Small intestine (tissue), 7 donors: ENCODE data around the gene SLC2A2. TPM values are rescaled to one million over a fixed set of nuclear protein-coding genes. Genes with fewer than 3 reads are reported as not detected.

Source experiments
- DNase-seq, 2 donors: peaks; one replicate each; pipeline versions ENCODE4 v3.0.0 to v3.0.0-alpha.2; 2013
- FAIRE-seq: peaks from 2 replicates; lab custom pipeline; 2012; peaks lifted over from hg19 to GRCh38; lab: Jason Lieb, UNC
- H3K27ac ChIP-seq, 3 donors: one replicate each; pipeline ENCODE4 v1.5.1; 2013; ENCODE audit warnings: low read length in 2 of 3, mild to moderate bottlenecking in 2 of 3, control low read depth in 1 of 3, inconsistent platforms in 1 of 3, low read depth in 1 of 3, moderate library complexity in 1 of 3
- H3K27me3 ChIP-seq, 3 donors: one replicate each; pipeline ENCODE4 v1.6.1; 2013; ENCODE audit warnings: low read length in 3 of 3, inconsistent platforms in 1 of 3; ENCODE audit not compliant: control insufficient read depth in 3 of 3, insufficient read depth in 3 of 3
- H3K36me3 ChIP-seq, 3 donors: one replicate each; pipeline ENCODE4 v1.6.1; 2013; ENCODE audit warnings: low read length in 3 of 3, inconsistent platforms in 1 of 3, low read depth in 1 of 3, mild to moderate bottlenecking in 1 of 3, moderate library complexity in 1 of 3; ENCODE audit not compliant: control insufficient read depth in 3 of 3, insufficient read depth in 2 of 3
- H3K4me1 ChIP-seq, 3 donors: one replicate each; pipeline ENCODE4 v1.6.1; 2013; ENCODE audit warnings: low read length in 2 of 3, inconsistent platforms in 1 of 3, low read depth in 1 of 3, mild to moderate bottlenecking in 1 of 3, moderate library complexity in 1 of 3; ENCODE audit not compliant: control insufficient read depth in 3 of 3, insufficient read depth in 2 of 3
- H3K4me3 ChIP-seq, 3 donors: one replicate each; pipeline ENCODE4 v1.5.1; 2013; ENCODE audit warnings: low read length in 3 of 3, control low read depth in 1 of 3, inconsistent platforms in 1 of 3, low read depth in 1 of 3, mild to moderate bottlenecking in 1 of 3, moderate library complexity in 1 of 3
- H3K9me3 ChIP-seq, 2 donors: one replicate each; pipeline ENCODE4 v1.6.1; 2013; ENCODE audit warnings: low read depth in 1 of 2, low read length in 1 of 2; ENCODE audit not compliant: control insufficient read depth in 2 of 2, insufficient read depth in 1 of 2
- WGBS, 3 donors: extraction: QIAGEN DNeasy Blood & Tissue Kit; methylation state at CpG; one replicate each; pipeline ENCODE4 v1.1.7; 2013; 5-methylcytosine and 5-hydroxymethylcytosine counted together
- polyA plus RNA-seq, 4 donors: library from polyadenylated mRNA; stranded (reverse) in 3 of 4; unstranded in 1 of 4; fragments of 200-250 nt in 3 of 4; fragments of 120-200 nt in 1 of 4; gene quantifications; one replicate each; pipeline versions ENCODE4 v1.2.1 to v1.2.3, GENCODE V29; 2013
- donor health status: healthy with polysubstance abuse.
- donor health status: control.
- donor health status: control.
- donor health status: Bipolar disorder and iron deficiency.
- donor health status: healthy.

Gene SLC2A2
- polyA plus RNA-seq, 4 donors = 24.6 to 212 (median 66.9) TPM

DNA sequence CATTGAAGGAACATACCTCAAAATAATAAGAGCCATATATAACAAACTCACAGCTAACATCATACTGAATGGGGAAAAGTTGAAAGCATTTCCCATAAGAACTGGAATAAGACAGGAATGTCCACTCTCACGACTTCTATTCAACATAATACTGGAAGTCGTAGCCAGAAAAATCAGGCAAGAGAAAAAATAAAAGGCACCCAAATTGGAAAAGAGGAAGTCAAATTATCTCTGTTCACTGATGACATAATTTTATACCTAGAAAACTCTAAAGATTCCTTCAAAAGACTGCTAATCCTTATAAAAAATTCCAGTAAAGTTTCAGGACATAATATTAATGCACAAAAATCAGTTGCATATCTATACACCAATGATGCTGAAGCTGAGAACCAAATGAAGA is 34.9 kb downstream of the SLC2A2 start:
- H3K27me3 ChIP-seq = peaks cover 0 to 3% (median 0%) of the 10 kb centered on the region in 3 donors
- H3K36me3 ChIP-seq = peaks cover 0 to 15% (median 0%) of the 10 kb centered on the region in 3 donors
- DNase-seq (no peak), FAIRE-seq (no peak)
- WGBS, 3 donors = 85 to 92% (median 86%) methylated on average over 2 of the region's 2 CpGs
- H3K9me3 ChIP-seq = no peaks in the 10 kb centered on the region
- peaks cover 0 to 3% (median 0%) of the 10 kb centered on the region in 3 donors for H3K4me1 ChIP-seq
- H3K4me3 ChIP-seq = no peak overlapping the region
- no peak overlapping the region for H3K27ac ChIP-seq

- peaks cover 0 to 3% (median 0%) of the 10 kb centered on the region in 3 donors for H3K27me3 ChIP-seq
- WGBS, 3 donors = 93 to 96% (median 94%) methylated on average over 4 to 5 of the region's 5 CpGs
- H3K4me3 ChIP-seq = no peak overlapping the region
- no peaks in the 10 kb centered on the region for H3K4me1 ChIP-seq
- H3K9me3 ChIP-seq = peaks cover 0 to 2% of the 10 kb centered on the region in 2 donors
- no peak for FAIRE-seq
- H3K27ac ChIP-seq = peak overlapping the region in 2 of 3 donors; percentile 36 to 39
- no peak for DNase-seq
- H3K36me3 ChIP-seq = peaks cover 0 to 12% (median 0%) of the 10 kb centered on the region in 3 donors
Observed at GRCh38 chr3:170989100-170989648, 37.3 kb downstream of the SLC2A2 start.

DNA sequence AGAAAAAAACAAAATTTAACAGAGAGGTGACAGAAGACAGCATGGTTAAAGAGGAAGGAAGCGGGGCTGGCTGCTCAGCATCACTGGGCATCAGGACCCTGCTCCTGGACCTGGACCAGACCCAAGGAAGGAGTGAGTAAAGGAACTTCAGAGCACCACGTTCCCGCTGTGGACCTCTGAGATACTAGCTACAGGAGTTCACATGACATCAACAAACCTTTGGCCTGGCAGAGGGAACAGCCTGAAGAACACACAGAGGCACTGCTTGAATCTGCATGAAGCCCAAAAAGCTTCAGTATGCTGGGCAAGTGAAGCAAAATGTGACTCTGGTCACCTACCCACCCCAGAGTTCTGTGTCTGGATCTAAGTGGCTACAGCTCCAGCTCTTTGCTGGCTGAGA is 38.1 kb downstream of the SLC2A2 start:
- Histone ChIP-seq H3K4me3 (no peak overlapping the region), H3K9me3 (peaks cover 0 to 6% of the 10 kb centered on the region in 2 donors), H3K36me3 (peaks cover 0 to 12% (median 0%) of the 10 kb centered on the region in 3 donors), H3K4me1 (no peaks in the 10 kb centered on the region), H3K27ac (peak overlapping the region in 2 of 3 donors; percentile 36 to 39), H3K27me3 (peaks cover 0 to 3% (median 0%) of the 10 kb centered on the region in 3 donors)
- WGBS, 3 donors = 46 to 70% (median 63%) methylated on average over 3 of the region's 3 CpGs
- DNase-seq (no peak), FAIRE-seq (no peak)

DNA sequence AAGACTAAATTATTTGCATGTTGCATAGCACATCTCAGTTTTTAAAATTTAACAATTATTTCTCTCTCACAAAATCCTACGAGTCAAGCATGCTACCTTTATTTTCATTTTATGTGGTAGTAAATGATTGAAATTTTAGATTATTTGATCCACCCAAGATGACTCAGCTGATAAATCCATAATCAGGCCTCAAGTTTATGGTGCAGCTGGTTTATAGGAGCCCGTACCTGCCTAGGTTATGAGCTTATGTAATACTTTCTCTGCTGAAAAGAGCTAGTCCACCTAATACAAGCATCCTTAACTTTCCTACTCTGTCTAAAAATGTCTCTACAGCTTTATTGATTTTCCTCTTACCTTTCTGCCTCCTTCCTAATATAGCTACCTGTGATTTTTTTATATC is 41.2 kb downstream of the SLC2A2 start:
- peak in 1 of 2 donors; percentile 62 for DNase-seq
- H3K27me3 ChIP-seq = peaks cover 0 to 3% (median 0%) of the 10 kb centered on the region in 3 donors
- H3K4me1 ChIP-seq = no peaks in the 10 kb centered on the region
- no peak overlapping the region for H3K4me3 ChIP-seq
- no peak for FAIRE-seq
- no peak overlapping the region for H3K27ac ChIP-seq
- 17 to 57% (median 42%) methylated on average over 2 of the region's 2 CpGs for WGBS, 3 donors
- H3K9me3 ChIP-seq = peaks cover 0 to 6% of the 10 kb centered on the region in 2 donors
- peaks cover 0 to 9% (median 0%) of the 10 kb centered on the region in 3 donors for H3K36me3 ChIP-seq

GRCh38 chr3:170982733-170983132 is 43.8 kb downstream of the SLC2A2 start:
- H3K9me3 ChIP-seq = peaks cover 0 to 6% of the 10 kb centered on the region in 2 donors
- H3K4me1 ChIP-seq = peaks cover 0 to 9% (median 0%) of the 10 kb centered on the region in 3 donors
- DNase-seq (no peak), FAIRE-seq (no peak)
- no peaks in the 10 kb centered on the region for H3K36me3 ChIP-seq
- H3K4me3 ChIP-seq = no peak overlapping the region
- no peaks in the 10 kb centered on the region for H3K27me3 ChIP-seq
- WGBS, 3 donors = 80 to 88% (median 87%) methylated on average over 2 of the region's 2 CpGs
- no peak overlapping the region for H3K27ac ChIP-seq

- FAIRE-seq (no peak), DNase-seq (no peak)
- no peaks in the 10 kb centered on the region for H3K27me3 ChIP-seq
- no peak overlapping the region for H3K27ac ChIP-seq
- no peak overlapping the region for H3K4me3 ChIP-seq
- H3K4me1 ChIP-seq = peaks cover 0 to 31% (median 0%) of the 10 kb centered on the region in 3 donors
- H3K9me3 ChIP-seq = peaks cover 0 to 13% of the 10 kb centered on the region in 2 donors
- H3K36me3 ChIP-seq = no peaks in the 10 kb centered on the region
Observed at GRCh38 chr3:170980399-170980798, 46.1 kb downstream of the SLC2A2 start.

- DNase-seq = peak; percentile 85 to 91
Observed at GRCh38 chr3:170977949-170978745, 48.4 kb downstream of the SLC2A2 start.

GRCh38 chr3:170976190-170976519 is 50.4 kb downstream of the SLC2A2 start:
- Histone ChIP-seq H3K27me3 (no peaks in the 10 kb centered on the region), H3K9me3 (peaks cover 0 to 22% of the 10 kb centered on the region in 2 donors), H3K4me3 (no peak overlapping the region), H3K36me3 (no peaks in the 10 kb centered on the region), H3K27ac (peak overlapping the region in 1 of 3 donors; percentile 81), H3K4me1 (peaks cover 0 to 33% (median 0%) of the 10 kb centered on the region in 3 donors)
- 78 to 95% (median 92%) methylated on average over 4 of the region's 4 CpGs for WGBS, 3 donors
- no peak for FAIRE-seq
- DNase-seq = no peak

More at GRCh38 chr3:170977949-170978745, 48.4 kb downstream of the SLC2A2 start:
- Histone ChIP-seq H3K27ac (peak overlapping the region in 1 of 3 donors; percentile 81), H3K4me3 (no peak overlapping the region), H3K4me1 (peaks cover 0 to 33% (median 0%) of the 10 kb centered on the region in 3 donors), H3K9me3 (peaks cover 0 to 22% of the 10 kb centered on the region in 2 donors), H3K36me3 (no peaks in the 10 kb centered on the region), H3K27me3 (no peaks in the 10 kb centered on the region)
- WGBS, 3 donors = 18 to 60% (median 36%) methylated on average over 11 of the region's 11 CpGs
- no peak for FAIRE-seq
